B cell (primary cell): ENCODE results near the gene POLR1E. TPM values are rescaled to one million over a fixed set of nuclear protein-coding genes. Genes with fewer than 3 reads are reported as not detected.

Experiments used
- ATAC-seq: fragments of 200-7000 bp; cut with Tn5 transposase; one replicate; pipeline ENCODE4 v1.10.0; 2021; ENCODE audit warnings: low read depth, mild to moderate bottlenecking, moderate number of reproducible peaks, moderate library complexity
- CTCF ChIA-PET: fragments of 350-600 bp; sonication (Branson Sonifier 250); formaldehyde crosslinking; loops from one replicate; lab custom pipeline; 2021; ENCODE audit warnings: antibody characterized with exemption, inconsistent platforms; lab: Charles Lee
- POLR2A ChIA-PET: fragments of 350-600 bp; sonication (Branson Sonifier 250); formaldehyde crosslinking; loops from one replicate; lab custom pipeline; 2021; ENCODE audit warnings: antibody characterized with exemption; lab: Charles Lee
- DNase-seq: peaks from one replicate; pipeline ENCODE4 v3.0.0; 2013
- H2AFZ ChIP-seq: 2 replicates; pipeline ENCODE4 v1.6.1; 2012; ENCODE audit warnings: mild to moderate bottlenecking, low read depth, low read length; ENCODE audit not compliant: insufficient read depth, poor library complexity, severe bottlenecking
- H3K27ac ChIP-seq, 2 donors: 1 replicate in 1 of 2; 2 replicates in 1 of 2; pipeline ENCODE4 v1.5.1; 2012 to 2013; ENCODE audit warnings: low read length in 2 of 2, mild to moderate bottlenecking in 2 of 2, moderate library complexity in 1 of 2
- H3K27me3 ChIP-seq, 4 experiments: fragments of 200-600 bp in 1 of 4; sonication (generic) in 1 of 4; replicated peaks in 1 of 4; 1 replicate in 2 of 4; 2 replicates in 2 of 4; pipeline versions ENCODE4 v1.6.1 to v1.7.0; 2013 to 2016; ENCODE audit warnings: low read length in 3 of 4, mild to moderate bottlenecking in 2 of 4, mixed read lengths in 1 of 4, moderate library complexity in 1 of 4; ENCODE audit not compliant: insufficient read depth in 4 of 4, control insufficient read depth in 3 of 4; ENCODE audit errors: control extremely low read depth in 1 of 4
- H3K36me3 ChIP-seq, 2 experiments: replicated peaks in 1 of 2; 1 replicate in 1 of 2; 2 replicates in 1 of 2; pipeline versions ENCODE4 v1.6.1 to v1.7.1; 2013; ENCODE audit warnings: low read length in 1 of 2; ENCODE audit not compliant: insufficient read depth in 2 of 2, control insufficient read depth in 1 of 2; ENCODE audit errors: control extremely low read depth in 1 of 2, extremely low read depth in 1 of 2
- H3K4me1 ChIP-seq, 2 donors: fragments of 200-600 bp in 1 of 2; sonication (generic) in 1 of 2; 1 replicate in 1 of 2; 2 replicates in 1 of 2; pipeline versions ENCODE4 v1.5.1 to v1.6.1; 2013 to 2017; ENCODE audit warnings: low read length in 2 of 2; ENCODE audit not compliant: control insufficient read depth in 2 of 2, insufficient read depth in 2 of 2
- H3K4me2 ChIP-seq: replicated peaks from 2 replicates; pipeline ENCODE3; 2012; ENCODE audit warnings: mild to moderate bottlenecking, low read depth, low read length; ENCODE audit not compliant: poor library complexity, severe bottlenecking
- H3K4me3 ChIP-seq, 5 experiments: fragments of 200-600 bp in 1 of 5; sonication (generic) in 1 of 5; 1 replicate in 3 of 5; 2 replicates in 2 of 5; pipeline versions ENCODE4 v1.5.1 to v1.7.0; 2011 to 2016; ENCODE audit warnings: low read length in 4 of 5, mild to moderate bottlenecking in 4 of 5, low read depth in 2 of 5, control low read depth in 1 of 5, moderate library complexity in 1 of 5; ENCODE audit not compliant: insufficient read depth in 1 of 5; ENCODE audit errors: control extremely low read depth in 1 of 5, extremely low read depth in 1 of 5
- H3K79me2 ChIP-seq: fragments of 200-600 bp; sonication (generic); one replicate; pipeline ENCODE4 v1.6.0; 2016; ENCODE audit warnings: low read length; ENCODE audit not compliant: control insufficient read depth, insufficient read depth
- H3K9ac ChIP-seq: fragments of 200-600 bp; sonication (generic); 2 replicates; pipeline ENCODE4 v1.6.1; 2017; ENCODE audit warnings: mild to moderate bottlenecking, low read length, moderate library complexity
- H3K9me3 ChIP-seq, 3 donors: one replicate each; pipeline versions ENCODE4 v1.6.1 to v1.7.1; 2013; ENCODE audit warnings: low read length in 2 of 3; ENCODE audit not compliant: control insufficient read depth in 2 of 3, insufficient read depth in 1 of 3; ENCODE audit errors: control extremely low read depth in 1 of 3
- H4K20me1 ChIP-seq: 2 replicates; pipeline ENCODE4 v1.6.0; 2012; ENCODE audit warnings: mild to moderate bottlenecking, low read length; ENCODE audit not compliant: insufficient read depth, control insufficient read depth, poor library complexity, severe bottlenecking
- H3K27ac Mint-ChIP-seq: one replicate; pipeline ENCODE4 v1.8.0; 2021; ENCODE audit warnings: mixed read lengths
- H3K27me3 Mint-ChIP-seq: one replicate; pipeline ENCODE4 v1.8.0; 2021; ENCODE audit warnings: mixed read lengths
- H3K4me1 Mint-ChIP-seq: one replicate; pipeline ENCODE4 v1.8.0; 2021; ENCODE audit warnings: mixed read lengths
- H3K4me3 Mint-ChIP-seq: one replicate; pipeline ENCODE4 v1.8.0; 2021; ENCODE audit warnings: mixed read lengths
- H3K9me3 Mint-ChIP-seq: one replicate; pipeline ENCODE4 v1.8.0; 2022; ENCODE audit warnings: mixed read lengths; ENCODE audit not compliant: insufficient read depth
- CTCF ChIP-seq: fragments of 200-600 bp; IDR thresholded peaks from one replicate; pipeline ENCODE4 v1.8.0; 2022; ENCODE audit warnings: antibody characterized with exemption, mild to moderate bottlenecking
- EZH2 ChIP-seq: IDR thresholded peaks from 2 replicates; pipeline ENCODE4 v1.6.1; 2012; ENCODE audit warnings: borderline replicate concordance, low read depth, mild to moderate bottlenecking, moderate library complexity, low read length; ENCODE audit not compliant: insufficient read depth, poor library complexity, severe bottlenecking
- WGBS: methylation state at CpG from one replicate; pipeline ENCODE4 v1.1.5; 2013; ENCODE audit warnings: missing lambda C conversion rate; ENCODE audit not compliant: insufficient coverage; 5-methylcytosine and 5-hydroxymethylcytosine counted together
- intact Hi-C: fragments of 100-400 bp; cut with micrococcal nuclease; formaldehyde crosslinking; loops from one replicate; pipeline ENCODE4 v1.10.0; 2022
- polyA plus RNA-seq: library from polyadenylated mRNA; depleted of rRNA; stranded (reverse); fragments of >200 nt; gene quantifications from 2 replicates; pipeline ENCODE4 v1.2.3, GENCODE V29; 2012
- total RNA-seq, 2 donors: library from RNA; stranded (reverse); fragments of 120-200 nt in 1 of 2; gene quantifications; 1 replicate in 1 of 2; 2 replicates in 1 of 2; pipeline versions ENCODE4 v1.2.3 to v1.2.4, GENCODE V29; 2013 to 2022

POLR1E gene
- total and polyA plus RNA-seq, 2 donors (not counting 1 experiment from before 2014, with no cell fraction given) = 11.6 to 31.0 TPM

- intact Hi-C loops = no loop called here
- peaks cover 0 to 4% (median 0%) of the 10 kb centered on the region in 3 donors for H3K9me3 ChIP-seq
- H3K4me2 ChIP-seq = no peak overlapping the region
- H3K27me3 Mint-ChIP-seq = no peaks in the 10 kb centered on the region
- no peak overlapping the region for H3K27ac Mint-ChIP-seq
- H3K27me3 ChIP-seq = no peaks in the 10 kb centered on the region
- H4K20me1 ChIP-seq = no peaks in the 10 kb centered on the region
- H2AFZ ChIP-seq = no peak overlapping the region
- H3K4me1 ChIP-seq = peaks cover 0 to 8% of the 10 kb centered on the region in 2 donors
- peaks cover 38% of the 10 kb centered on the region for H3K4me1 Mint-ChIP-seq
- CTCF ChIA-PET = no interaction called here
- no peak overlapping the region for H3K9ac ChIP-seq
- POLR2A ChIA-PET = no interaction called here
- no peak overlapping the region for H3K4me3 Mint-ChIP-seq
- 89% methylated on average over 1 of the region's 1 CpG for WGBS
- H3K4me3 ChIP-seq = no peak overlapping the region
- no peaks in the 10 kb centered on the region for H3K9me3 Mint-ChIP-seq
- no peak for TF ChIP-seq CTCF
- no peak for TF ChIP-seq EZH2
- H3K79me2 ChIP-seq = peaks cover 4% of the 10 kb centered on the region
- no peaks in the 10 kb centered on the region for H3K36me3 ChIP-seq
- ATAC-seq = no peak
- H3K27ac ChIP-seq = no peak overlapping the region
- DNase-seq = no peak
Observed at GRCh38 chr9:37550781-37551180, 65.0 kb downstream of the POLR1E start.

- CTCF ChIA-PET = no interaction called here
- Mint-ChIP-seq H3K4me1 (peaks cover 33% of the 10 kb centered on the region), H3K4me3 (no peak overlapping the region), H3K27me3 (no peaks in the 10 kb centered on the region), H3K9me3 (no peaks in the 10 kb centered on the region), H3K27ac (no peak overlapping the region)
- peaks cover 0 to 4% (median 0%) of the 10 kb centered on the region in 3 donors for H3K9me3 ChIP-seq
- no peaks in the 10 kb centered on the region for H3K36me3 ChIP-seq
- peaks cover 0 to 8% of the 10 kb centered on the region in 2 donors for H3K4me1 ChIP-seq
- TF ChIP-seq EZH2 (no peak), CTCF (no peak)
- H4K20me1 ChIP-seq = no peaks in the 10 kb centered on the region
- H3K27ac ChIP-seq = no peak overlapping the region
- H3K27me3 ChIP-seq = no peaks in the 10 kb centered on the region
- POLR2A ChIA-PET = no interaction called here
- no peak overlapping the region for H3K4me3 ChIP-seq
- no peaks in the 10 kb centered on the region for H3K79me2 ChIP-seq
- no peak overlapping the region for H2AFZ ChIP-seq
- intact Hi-C loops = no loop called here
- WGBS = 96% methylated on average over 3 of the region's 3 CpGs
- DNase-seq (no peak), ATAC-seq (no peak)
- no peak overlapping the region for H3K9ac ChIP-seq
- H3K4me2 ChIP-seq = no peak overlapping the region
Observed at GRCh38 chr9:37551468-37551867, 65.7 kb downstream of the POLR1E start.
